ENCODE data around the gene NRXN2.

Gene NRXN2

DNA sequence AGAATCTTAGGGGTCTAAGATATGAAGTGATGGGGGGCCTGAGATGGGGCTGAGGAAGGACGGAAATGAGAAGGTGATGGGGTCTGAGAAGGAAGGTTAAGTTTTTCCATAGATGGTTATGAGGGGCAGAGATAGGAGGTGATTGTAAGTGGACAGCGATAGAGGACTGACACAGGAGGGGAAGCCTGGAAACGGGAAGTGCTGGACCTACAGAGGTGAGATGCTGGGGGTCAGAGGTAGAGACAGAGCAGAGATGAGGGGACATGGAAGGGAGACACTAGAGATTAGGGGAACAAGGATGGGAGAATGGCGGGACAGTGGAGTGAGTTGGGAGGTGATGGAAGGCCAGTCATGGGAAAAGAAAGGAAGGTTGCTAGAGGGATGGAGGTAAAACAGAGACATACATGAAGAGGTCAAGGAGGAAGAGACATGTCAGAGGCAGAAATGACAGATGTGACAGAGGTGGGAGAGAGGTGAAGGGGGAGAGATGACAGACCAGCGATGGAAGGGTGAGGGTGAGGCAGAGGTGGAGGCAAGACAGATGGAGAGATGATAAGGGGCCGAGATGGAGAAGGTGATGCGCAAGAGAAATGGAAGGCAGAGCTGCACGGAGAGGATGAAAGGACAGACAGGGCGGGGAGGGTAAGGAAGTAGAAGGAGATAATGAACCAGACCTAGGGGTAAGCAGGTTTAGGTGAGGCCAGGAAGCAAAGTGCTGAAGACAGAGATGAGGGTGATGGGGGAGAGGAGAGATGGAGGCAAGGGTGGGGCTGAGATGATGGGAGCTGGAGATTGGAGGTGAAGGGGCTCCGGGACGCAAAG lies 81.2 kb downstream of the NRXN2 start:
- TF ChIP-seq CTCF (conservative IDR thresholded peaks at IDR 0.05; ENCODE audit: low read depth): no peak
- POLR2A ChIA-PET (ENCODE audit: low non-redundant PET): no interaction called here
- H3K27ac ChIP-seq: no peak overlapping the region
- DNase-seq (ENCODE audit: low spot score): no peak
- CTCF ChIA-PET: no interaction called here

DNA sequence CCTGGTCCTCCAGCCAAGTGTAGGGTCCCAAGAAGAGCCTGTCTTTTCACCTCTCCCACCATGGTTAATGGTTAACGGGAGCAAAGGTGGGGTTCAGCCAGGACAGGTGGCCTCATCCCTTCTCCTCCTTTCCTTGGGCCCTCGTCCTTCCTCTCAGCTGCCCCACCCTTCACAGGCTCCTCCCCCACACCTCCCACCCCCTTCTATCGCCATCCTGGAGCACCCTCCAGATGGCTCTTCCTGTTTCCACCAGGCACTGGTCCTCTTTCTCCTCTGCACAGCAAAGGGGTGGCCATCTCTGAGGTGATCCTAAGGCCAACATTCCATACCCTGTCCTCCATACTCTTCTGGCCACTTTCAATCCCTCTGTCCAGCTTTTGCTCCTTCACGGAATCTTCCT lies 83.1 kb downstream of the NRXN2 start:
- no peak for TF ChIP-seq CTCF (conservative IDR thresholded peaks at IDR 0.05; ENCODE audit: low read depth)
- POLR2A ChIA-PET (ENCODE audit: low non-redundant PET): no interaction called here
- DNase-seq (ENCODE audit: low spot score): no peak
- H3K27ac ChIP-seq: no peak overlapping the region
- CTCF ChIA-PET: interaction anchor here (0.7 kb wide), 1 partner anchor 68 kb away, joined by 3 read pairs; no protein-coding TSS in a partner anchor

DNA sequence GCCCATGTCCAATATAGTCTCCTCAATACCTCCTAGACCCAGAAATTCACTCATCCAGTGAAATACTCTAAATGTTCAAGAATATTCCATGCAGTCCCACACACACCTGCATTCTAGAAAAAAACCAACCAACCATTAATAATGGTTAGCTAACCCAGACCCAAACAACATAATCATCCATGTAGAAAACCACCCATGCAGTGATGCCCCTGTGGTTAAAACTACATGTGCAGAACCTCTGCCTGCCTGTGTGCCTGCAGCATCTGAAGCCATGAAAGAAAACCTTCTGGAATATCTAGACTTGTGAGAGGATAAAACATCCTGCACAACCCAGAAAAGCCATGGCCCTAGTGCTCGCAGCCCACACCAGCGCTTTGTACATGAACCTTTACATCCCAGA lies 84.2 kb downstream of the NRXN2 start:
- no peak overlapping the region for H3K27ac ChIP-seq
- CTCF ChIA-PET: interaction anchor here (0.6 kb wide), 2 partner anchors 18 to 35 kb away, joined by 3 to 4 read pairs; no protein-coding TSS in a partner anchor
- TF ChIP-seq CTCF (conservative IDR thresholded peaks at IDR 0.05; ENCODE audit: low read depth): no peak
- no peak for DNase-seq (ENCODE audit: low spot score)
- POLR2A ChIA-PET (ENCODE audit: low non-redundant PET): interaction anchor here (0.6 kb wide), 1 partner anchor 151 kb away, joined by 4 read pairs; no protein-coding TSS in a partner anchor

- CTCF ChIA-PET: interaction anchor here (0.6 kb wide), 1 partner anchor 19 kb away, joined by 3 read pairs; no protein-coding TSS in a partner anchor
- POLR2A ChIA-PET (ENCODE audit: low non-redundant PET): no interaction called here
- TF ChIP-seq CTCF (conservative IDR thresholded peaks at IDR 0.05; ENCODE audit: low read depth): no peak
- no peak for DNase-seq (ENCODE audit: low spot score)
- no peak overlapping the region for H3K27ac ChIP-seq
Measured at GRCh38 chr11:64638018-64638665, 84.9 kb downstream of the NRXN2 start.

GRCh38 chr11:64637334-64638017 lies 85.5 kb downstream of the NRXN2 start:
- no peak for TF ChIP-seq CTCF (conservative IDR thresholded peaks at IDR 0.05; ENCODE audit: low read depth)
- CTCF ChIA-PET: no interaction called here
- H3K27ac ChIP-seq: no peak overlapping the region
- DNase-seq (ENCODE audit: low spot score): no peak
- POLR2A ChIA-PET (ENCODE audit: low non-redundant PET): no interaction called here

DNA sequence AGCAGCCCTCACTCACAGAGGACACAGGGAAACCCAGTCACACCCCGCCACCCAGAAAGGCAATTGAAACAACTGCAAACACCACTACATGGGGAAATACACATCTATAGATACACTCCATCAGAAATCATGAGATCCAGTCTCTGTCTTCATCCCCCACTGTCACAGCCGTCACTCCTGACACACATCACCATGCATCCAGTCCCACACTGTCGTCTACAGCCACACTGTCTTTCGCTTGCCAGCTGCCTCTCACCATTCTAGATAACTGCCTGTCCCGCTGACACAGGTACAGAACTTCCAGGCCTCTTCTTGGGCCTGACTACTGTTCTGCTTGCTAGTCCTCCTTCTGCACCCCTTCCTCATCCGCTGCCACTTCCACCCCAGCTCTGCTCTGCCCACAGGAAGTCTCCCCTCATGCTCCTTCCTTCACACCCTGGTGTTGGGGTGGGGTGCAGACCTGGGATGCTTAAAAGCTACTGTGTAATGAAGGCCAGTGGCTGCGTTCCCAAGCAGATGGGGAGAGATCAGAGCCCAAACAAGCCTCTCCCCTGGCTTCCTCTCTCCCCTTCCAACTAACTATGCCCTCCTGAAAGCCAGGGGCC lies 89.3 kb downstream of the NRXN2 start:
- POLR2A ChIA-PET (ENCODE audit: low non-redundant PET): interaction anchor here (0.5 kb wide), 1 partner anchor 228 kb away, joined by 6 read pairs; no protein-coding TSS in a partner anchor
- no peak for TF ChIP-seq CTCF (conservative IDR thresholded peaks at IDR 0.05; ENCODE audit: low read depth)
- DNase-seq (ENCODE audit: low spot score): no peak
- no peak overlapping the region for H3K27ac ChIP-seq
- CTCF ChIA-PET: no interaction called here

All from RWPE1 (cell line).